DOHH2 (cell line): ENCODE measurements around the gene ALG5.

Experiments used
- EZH2phosphoT487 ChIP-seq: fragments of 200-600 bp; sonication (generic); IDR thresholded peaks from 2 replicates; pipeline ENCODE4 v1.6.1; 2017; ENCODE audit warnings: borderline replicate concordance, mild to moderate bottlenecking, antibody characterized with exemption, low read length, moderate library complexity, mixed read lengths
- TF ChIP-seq, protein P1 (sequence below): fragments of 200-600 bp; sonication (generic); IDR thresholded peaks from one replicate; pipeline ENCODE4 v1.5.1; 2014; ENCODE audit warnings: antibody characterized with exemption, mild to moderate bottlenecking, low read depth, low read length; ENCODE audit not compliant: poor library complexity, severe bottlenecking

DNA sequence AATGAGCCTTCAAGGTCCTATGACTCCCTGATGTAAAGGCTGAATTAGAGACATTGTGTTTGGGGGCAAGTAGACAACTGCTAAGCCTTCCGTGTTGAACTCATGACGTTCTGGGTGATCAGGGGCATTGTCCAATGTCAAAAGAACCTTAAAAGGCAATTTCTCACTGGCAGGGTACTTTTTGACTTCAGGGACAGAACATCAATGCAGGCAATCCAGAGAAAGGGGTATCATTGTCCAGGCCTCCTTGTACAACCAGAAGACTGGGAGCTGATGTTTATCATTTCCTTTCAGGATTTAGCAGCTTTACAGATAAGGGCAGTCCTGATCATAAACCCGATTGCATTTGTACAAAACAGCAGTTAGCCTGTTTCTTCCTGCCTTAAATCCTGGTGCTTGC is 54.1 kb downstream of the ALG5 start:
- TF ChIP-seq, protein P1, sequence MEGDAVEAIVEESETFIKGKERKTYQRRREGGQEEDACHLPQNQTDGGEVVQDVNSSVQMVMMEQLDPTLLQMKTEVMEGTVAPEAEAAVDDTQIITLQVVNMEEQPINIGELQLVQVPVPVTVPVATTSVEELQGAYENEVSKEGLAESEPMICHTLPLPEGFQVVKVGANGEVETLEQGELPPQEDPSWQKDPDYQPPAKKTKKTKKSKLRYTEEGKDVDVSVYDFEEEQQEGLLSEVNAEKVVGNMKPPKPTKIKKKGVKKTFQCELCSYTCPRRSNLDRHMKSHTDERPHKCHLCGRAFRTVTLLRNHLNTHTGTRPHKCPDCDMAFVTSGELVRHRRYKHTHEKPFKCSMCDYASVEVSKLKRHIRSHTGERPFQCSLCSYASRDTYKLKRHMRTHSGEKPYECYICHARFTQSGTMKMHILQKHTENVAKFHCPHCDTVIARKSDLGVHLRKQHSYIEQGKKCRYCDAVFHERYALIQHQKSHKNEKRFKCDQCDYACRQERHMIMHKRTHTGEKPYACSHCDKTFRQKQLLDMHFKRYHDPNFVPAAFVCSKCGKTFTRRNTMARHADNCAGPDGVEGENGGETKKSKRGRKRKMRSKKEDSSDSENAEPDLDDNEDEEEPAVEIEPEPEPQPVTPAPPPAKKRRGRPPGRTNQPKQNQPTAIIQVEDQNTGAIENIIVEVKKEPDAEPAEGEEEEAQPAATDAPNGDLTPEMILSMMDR: no peak
- TF ChIP-seq EZH2phosphoT487: no peak
